ENCODE data around the gene MGAM2. TPM values are rescaled to one million over a fixed set of nuclear protein-coding genes. Genes with fewer than 3 reads are reported as not detected.

MGAM2 gene
- total and polyA plus RNA-seq, 2 of the 8 experiments (the other 6 are each of a cell fraction or from before 2014, with no cell fraction given) = 0.02 TPM; not detected in 1

DNA sequence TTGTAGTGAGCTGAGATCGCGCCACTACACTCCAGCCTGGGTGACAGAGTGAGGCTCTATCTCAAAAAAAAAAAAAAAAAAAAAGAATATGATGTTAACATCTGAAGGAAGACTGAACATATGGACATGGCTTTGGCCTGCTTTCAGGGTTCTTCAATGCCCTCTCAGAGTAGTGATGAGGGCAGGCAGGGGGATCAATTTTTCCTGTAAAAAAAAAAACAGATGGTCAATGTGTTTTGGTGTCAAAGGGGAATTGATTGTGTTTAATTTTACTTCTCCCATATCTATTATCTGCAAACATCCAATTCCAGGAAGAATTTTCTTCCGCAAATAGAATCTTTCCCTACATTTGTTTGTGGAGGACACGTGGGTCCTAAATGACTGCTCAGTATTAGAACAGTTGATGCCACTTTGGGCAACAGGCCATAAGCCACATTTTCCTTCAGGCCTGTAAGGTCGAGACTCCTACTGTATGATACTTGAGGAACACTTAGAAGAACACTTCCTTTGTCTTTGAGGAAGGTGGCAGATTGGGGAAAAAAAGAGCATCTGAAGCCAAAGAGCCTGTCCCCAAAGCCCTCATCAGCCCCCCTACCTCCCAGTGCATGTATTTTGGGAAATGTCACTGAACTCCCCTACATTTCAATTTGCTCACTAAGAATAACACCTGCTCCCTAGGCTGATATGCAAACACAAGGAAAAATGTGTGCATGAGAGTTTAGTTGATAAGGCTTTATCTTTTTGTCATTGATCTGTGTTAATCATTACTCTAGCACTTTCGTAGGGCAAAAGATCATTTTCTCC is 28.3 kb downstream of the MGAM2 start (continued):
- TF ChIP-seq POU5F1 (IDR thresholded peaks at IDR 0.05; ENCODE audit: low read depth, low read length) = no peak
- no peak for TF ChIP-seq MAX (IDR thresholded peaks at IDR 0.05)
- no peak for TF ChIP-seq SUZ12 (IDR thresholded peaks at IDR 0.05; ENCODE audit: low read length)
- no peak for TF ChIP-seq SP1 (IDR thresholded peaks at IDR 0.05; ENCODE audit: low read depth, low read length)
- TF ChIP-seq CTBP2 (IDR thresholded peaks at IDR 0.05; ENCODE audit: borderline replicate concordance, insufficient read depth, insufficient read length, low read length) = no peak

Data from H1 (cell line).